ENCODE results near the gene NSMF.

Gene NSMF

DNA sequence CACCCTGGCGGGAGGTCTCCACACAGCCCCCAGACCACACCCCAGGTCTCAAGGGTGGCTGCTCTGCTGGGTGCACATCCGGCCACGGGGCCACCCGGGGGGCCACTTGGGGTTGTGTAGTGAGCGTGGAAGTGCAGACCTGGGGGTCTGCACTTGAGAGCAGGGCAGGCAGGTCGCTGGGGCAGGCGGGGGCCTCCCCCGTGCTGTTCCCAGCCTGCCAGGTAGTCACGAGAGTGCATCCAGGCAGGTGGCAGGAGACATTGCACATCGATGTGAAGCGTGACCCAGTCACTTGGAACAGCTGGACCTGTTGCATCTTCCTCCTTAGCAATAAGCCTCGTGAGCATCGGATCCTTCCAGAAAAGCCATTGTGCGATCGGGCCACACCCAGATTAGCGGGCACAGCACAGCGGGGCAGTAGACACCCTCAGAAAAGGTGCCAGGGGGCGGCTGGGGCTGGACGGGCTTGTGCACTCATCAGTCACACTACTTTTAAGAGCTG lies 13.2 kb downstream of the NSMF start:
- no peak for DNase-seq (ENCODE audit: low spot score)

DNA sequence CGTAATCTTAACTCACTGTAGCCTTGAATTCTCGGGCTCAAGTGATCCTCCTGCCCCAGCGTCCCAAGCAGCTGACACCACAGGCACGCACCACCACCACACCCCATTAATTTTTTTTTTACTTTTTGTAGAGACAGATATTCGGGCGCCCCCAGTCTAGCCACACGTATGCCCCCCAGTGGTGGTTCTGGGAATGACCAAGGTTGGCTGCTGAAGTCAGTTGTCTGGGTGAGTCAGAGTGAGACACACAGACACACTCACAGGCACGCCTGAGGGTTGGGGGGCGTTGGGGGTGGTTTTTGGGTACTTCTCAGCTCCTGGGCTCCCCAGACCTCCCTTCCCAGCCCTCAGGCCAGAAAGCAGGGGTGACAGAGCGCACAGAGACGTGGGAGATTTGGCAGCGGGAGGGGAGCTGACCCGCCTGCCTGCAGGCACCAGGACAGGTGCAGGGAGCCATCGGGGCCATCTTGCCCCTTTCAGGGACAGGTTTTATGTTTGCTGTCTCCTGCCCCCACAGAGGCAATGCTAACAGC lies 13.8 kb downstream of the NSMF start:
- peak; percentile 68 for DNase-seq (ENCODE audit: low spot score)

- DNase-seq (ENCODE audit: low spot score) = no peak
Measured at GRCh38 chr9:137444106-137444790, 14.9 kb downstream of the NSMF start.

DNA sequence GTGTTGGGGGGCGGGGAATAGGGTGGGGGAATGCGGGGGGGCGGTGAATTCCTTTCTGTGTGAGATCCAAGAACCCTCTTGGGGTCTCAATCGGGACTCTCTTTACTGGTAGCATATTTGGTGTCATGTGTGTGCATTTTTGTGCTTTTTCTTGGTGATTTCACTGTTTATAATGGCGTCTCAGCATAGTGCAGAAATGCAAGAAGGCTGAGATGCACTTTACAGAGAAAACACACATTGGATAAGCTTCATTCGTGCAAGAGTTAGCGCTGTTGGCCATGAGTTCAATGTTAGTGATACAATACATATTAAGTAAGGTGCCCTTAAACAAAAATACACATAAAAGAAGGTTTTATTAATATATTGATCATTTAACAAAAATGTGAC lies 17.2 kb downstream of the NSMF start:
- DNase-seq (ENCODE audit: low spot score) = no peak

DNA sequence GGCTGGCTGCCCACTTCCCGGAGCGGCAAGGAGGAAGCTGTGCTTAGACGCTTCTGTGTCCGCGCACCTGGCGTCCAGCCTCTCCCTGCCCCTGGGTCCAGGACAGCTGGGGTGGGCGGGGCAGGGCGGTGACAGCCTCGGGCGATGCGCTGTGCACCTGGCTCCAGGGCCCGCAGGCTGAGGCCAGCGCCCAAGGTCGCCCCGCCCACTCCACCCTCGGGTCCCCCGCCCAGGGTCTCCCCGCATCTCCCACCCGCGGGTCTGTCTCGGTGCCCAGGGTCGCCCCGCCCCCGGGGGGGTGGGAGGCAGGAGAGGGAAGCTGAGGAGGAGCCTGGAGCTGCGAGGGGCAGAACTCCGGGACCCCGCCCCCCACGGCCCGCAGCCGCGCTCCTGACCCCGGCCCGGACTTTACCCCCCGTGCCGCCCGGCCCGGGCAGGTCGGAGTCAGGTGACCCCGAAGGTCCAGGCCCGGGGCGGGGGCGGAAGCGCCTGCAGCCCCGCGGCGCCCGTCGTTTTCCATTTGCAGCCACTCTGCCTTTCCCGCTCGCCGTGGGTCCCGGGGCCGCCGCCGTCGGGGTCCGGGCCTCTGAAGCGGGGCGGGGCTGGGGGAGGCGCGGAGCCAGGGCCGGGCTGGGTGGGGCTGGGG lies 17.7 kb downstream of the NSMF start, which contains the start of gene ENTPD8:
Gene ENTPD8, minus strand, starts transcription at position 69 of the 646 bp plus-strand sequence. CDS start 3,072 bp downstream, outside the sequence.
- DNase-seq (ENCODE audit: low spot score) = peak; percentile 46

DNA sequence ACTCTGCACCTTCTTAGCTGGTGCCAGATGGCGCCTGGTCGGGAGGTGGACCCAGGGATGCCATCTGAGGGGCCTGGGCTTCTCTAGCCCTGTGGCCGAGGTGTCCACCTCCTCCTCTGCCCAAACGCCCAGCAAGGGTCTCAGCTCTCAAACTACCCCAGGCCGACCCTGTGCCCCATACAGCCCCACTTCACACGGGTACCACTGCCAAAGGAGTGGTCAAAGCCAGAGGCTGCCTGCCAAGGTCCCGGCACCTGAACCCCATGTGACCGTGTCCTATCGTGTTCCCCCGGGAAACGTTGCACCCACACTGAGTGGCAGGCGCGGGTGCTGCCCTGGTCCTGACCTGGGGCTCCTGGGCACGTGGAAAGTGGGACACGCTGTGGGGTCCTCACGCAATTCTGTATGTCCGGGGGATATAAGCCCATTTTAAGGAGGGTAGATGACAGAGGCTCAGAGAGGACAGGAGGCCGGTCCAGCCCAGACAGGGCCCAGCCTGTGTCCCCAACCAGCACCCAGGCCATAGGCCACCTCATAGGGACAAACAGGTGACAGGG lies 19.9 kb downstream of the NSMF start:
- no peak for DNase-seq (ENCODE audit: low spot score)

DNA sequence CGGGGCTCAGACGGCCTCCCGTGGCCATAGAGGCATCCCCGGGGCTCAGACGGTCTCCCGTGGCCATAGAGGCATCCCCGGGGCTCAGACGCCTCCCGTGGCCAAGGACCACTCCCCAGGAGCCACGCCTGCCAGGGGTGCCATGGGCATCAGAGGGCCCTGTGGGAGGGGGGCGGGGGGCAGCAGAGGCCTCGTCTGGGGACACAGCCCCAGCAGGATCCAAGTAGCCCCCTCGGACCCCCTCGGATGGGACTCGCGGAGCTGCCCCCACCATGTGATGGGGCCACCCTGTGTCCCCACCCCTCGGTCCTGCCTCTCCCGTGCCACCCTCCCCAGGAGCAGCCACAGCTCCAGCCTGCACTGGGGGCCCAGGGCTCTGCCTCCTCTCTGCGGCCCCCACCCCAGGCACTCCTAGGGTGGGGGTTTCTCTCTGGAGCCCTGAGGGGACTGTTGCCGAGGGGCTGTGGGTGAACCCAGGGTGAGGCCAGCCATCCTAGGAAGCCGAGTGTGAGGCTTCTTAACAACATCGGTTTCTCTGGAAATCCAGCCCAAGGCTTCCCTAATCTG lies 20.5 kb downstream of the NSMF start:
- no peak for DNase-seq (ENCODE audit: low spot score)

GRCh38 chr9:137437691-137438590 lies 21.2 kb downstream of the NSMF start:
- no peak for DNase-seq (ENCODE audit: low spot score)

DNA sequence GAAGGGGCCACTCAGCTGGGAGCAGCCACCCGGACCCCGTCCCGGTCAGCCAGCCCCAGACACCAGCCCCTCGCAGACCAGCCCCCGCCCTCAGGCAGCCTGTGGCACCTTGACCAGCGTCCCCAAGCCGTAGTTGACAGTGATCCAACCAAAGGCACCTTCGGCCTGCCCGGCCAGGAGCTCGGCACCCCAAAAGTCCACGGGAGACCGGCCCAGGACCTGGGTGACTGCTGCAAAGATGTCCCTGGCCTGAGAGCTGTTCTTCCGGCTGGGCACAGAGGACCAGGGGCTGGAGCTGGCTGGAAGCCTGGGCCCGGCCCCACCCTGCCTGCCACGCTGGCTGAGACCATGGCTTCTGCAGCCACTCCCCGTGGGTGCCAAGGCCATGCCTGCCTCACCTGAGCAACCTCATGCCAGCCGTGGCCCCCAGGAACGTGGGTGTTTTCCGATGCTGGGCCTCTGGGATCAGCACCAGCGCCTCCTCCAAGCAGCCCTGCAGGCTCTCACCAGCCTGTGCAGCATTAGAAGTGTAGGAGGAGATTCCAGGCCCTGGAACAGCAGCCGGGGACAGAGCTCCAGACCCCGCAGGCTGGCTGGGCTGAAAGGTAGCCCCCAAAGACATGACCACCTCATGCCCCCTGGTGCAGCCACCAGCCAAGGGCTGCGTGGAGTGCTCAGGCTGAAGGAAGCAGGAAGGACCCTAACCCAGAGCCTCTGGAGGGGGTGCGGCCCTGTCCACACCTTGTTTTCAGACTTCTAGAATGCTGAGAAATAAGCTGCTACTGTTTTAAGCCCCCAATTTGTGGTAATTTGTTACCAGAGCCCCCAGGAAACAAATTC lies 22.2 kb downstream of the NSMF start:
- no peak for DNase-seq (ENCODE audit: low spot score)

DNA sequence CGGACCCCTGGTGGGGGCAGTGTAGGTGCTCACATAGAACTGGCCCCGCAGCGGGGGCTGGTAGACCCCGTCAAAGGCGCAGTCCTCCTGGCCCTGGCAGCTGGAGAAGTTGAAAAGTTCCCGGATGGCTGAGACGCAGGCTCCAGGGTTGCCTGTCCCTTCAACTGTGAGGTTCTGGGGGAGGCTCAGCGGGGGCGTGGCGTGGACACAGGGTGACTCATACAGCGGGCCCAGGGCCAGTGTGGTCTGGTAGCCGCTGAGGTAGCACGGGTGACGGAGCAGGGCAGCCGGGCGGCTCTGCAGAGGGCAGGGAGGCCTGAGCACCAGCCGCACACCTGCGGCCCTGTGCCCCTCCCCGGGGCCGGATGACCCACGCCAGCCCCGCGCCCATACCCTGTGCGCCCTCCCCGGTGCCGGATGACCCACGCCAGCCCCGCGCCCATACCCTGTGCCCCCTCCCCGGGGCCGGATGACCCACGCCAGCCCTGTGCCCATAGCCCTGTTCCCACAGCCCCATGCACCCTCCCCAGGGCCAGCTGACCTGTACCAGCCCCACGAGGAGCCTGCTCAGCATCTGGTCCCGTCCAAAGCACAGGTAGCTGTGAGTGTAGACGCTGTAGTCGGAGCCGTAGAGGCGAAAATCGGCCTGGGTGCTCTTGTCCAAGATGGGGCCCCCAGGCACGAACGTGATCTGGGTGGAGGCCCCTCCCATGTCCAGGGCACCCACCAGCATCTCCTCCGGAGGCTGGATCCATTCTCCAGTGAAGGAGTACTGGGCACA lies 23.0 kb downstream of the NSMF start:
- no peak for DNase-seq (ENCODE audit: low spot score)

DNA sequence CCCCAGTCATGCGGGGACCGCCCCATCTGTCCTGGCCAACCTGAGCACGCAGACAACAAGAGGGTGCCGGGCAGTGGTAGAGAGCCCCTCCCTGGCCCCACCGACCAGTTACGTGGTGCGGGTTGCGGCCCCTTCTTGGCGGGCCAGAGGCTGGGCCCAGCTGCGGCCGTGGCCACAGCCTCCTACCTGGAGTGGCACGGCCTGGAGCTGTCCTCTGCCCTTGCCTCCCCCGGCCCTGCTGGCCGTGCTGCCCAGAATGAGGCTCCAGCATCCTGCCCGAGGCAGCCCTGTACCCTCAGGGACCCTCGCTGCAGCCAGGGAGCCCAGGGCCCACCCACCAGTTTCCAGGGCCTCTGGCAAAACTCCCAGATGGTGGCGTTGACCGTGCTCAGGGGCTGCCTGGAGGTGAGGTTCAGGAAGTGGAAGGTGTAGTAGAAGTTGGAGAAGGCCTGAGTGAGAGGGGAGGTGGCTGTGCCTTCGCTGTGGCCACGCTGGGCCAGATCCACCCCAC lies 23.7 kb downstream of the NSMF start:
- no peak for DNase-seq (ENCODE audit: low spot score)

DNA sequence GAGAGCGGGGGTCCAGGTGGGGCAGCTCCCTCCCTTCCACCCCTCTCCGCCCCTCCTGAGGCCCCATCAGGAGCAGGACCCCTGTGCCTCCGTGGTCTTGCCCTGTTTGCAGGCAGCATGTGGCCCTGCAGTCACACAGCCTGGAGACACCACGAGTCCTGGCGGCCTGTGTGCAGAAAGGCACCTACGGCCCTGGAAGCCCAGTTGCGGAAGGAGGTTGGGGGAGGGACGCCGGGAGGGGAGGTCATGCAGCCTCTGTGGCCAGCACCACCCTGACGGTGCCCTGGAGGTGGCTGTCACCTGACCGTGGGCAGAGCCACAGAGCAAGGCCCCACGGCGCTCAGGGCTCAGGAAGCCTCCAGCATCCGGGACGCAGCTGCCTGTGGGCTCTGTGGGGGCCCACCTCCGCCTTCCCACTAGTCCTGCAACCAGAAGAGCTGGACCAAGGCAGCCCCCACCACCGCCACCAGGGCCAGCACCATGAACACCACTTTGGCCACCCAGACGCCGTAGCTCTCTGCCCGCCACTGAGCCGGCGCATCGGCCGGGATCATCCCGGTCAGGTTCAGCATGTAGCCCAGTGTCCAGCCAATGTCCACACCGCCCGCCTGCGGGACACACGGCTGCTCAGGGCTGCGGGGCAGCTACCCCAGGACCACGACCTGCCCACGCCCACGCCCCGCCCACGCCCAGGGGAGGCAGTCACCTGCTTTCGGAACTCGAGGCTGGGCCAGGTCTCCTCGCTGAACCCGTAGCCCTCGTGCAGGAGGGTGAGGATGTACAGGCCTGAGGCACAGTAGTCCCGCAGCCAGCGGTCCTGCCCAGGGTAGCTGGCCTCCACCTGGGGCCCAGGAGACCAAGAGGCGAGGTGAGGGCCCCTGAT lies 24.4 kb downstream of the NSMF start:
- DNase-seq (ENCODE audit: low spot score) = no peak

DNA sequence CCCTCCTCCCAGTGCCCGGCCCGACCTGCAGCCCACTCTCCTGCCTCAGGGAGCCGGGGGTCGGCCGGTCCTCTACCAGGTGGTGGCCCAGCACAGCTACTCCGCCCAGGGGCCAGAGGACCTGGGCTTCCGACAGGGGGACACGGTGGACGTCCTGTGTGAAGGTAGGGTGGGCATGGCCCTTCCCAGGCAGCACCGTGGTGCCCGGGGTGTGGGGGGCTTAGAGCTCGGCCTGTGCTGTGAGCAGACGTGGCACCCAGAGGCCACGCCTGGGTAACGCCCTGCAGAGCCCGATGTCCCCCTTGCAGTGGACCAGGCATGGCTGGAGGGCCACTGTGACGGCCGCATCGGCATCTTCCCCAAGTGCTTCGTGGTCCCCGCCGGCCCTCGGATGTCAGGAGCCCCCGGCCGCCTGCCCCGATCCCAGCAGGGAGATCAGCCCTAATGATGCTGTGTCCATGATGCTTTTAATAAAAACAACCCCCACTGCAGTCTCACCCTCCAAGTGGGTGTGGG lies 25.2 kb downstream of the NSMF start:
- no peak for DNase-seq (ENCODE audit: low spot score)

- no peak for DNase-seq (ENCODE audit: low spot score)
Measured at GRCh38 chr9:137433349-137433915, 25.7 kb downstream of the NSMF start.

GRCh38 chr9:137432687-137433348 lies 26.3 kb downstream of the NSMF start:
- DNase-seq (ENCODE audit: low spot score) = no peak

- DNase-seq (ENCODE audit: low spot score) = no peak
Measured at GRCh38 chr9:137431416-137431931, 27.7 kb downstream of the NSMF start.

DNA sequence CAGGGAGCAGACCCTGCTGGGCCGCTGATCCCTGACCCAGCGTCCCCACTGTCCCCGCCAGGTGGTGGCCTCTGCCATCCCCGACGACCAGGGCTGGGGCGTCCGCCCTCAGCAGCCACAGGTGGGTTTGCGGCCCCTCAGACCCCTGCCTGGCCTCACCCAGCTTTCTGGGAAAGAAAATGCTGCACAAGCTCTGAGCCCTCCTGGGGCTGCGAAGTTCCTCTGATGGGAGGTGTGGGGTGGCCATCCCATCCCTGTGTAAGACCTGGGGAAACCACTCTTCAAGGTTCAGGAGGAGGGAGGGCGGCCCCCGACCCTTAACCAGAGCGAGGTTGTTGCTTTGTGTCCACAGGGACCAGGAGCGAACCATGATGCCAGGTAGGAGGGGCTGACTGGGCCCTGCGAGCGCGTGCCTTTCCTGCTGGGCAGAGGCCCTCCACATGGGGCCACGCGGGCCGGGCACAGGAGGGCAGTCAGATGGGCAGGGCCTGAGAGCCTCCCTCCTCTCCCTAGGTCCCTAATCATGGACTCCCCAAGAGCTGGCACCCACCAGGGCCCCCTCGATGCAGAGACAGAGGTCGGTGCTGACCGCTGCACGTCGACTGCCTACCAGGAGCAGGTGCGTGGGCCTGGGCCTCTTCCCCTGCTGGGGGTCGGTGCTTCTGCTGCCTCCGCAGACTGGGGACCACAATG lies 28.3 kb downstream of the NSMF start:
- no peak for DNase-seq (ENCODE audit: low spot score)
